ENCODE data around the gene TIMM10B. TPM values are rescaled to one million over a fixed set of nuclear protein-coding genes. Genes with fewer than 3 reads are reported as not detected.

The TIMM10B gene
- total RNA-seq, 1 donor from 2014 or later = 37.2 TPM

- Histone ChIP-seq H3K36me3 (no peaks in the 10 kb centered on the region), H2AFZ (replicated peaks) (no peak overlapping the region), H3K27me3 (no peaks in the 10 kb centered on the region), H3K9me3 (ENCODE audit: low read depth) (no peaks in the 10 kb centered on the region), H3K27ac (no peak overlapping the region), H3K4me1 (peaks cover 11% of the 10 kb centered on the region), H3K4me3 (peak overlapping the region; percentile 83), H3K9ac (peak overlapping the region; percentile 91), H3K79me2 (ENCODE audit: low read depth) (peaks cover 43% of the 10 kb centered on the region), H3F3A (ENCODE audit: low read depth) (no peaks in the 10 kb centered on the region), H4K20me1 (ENCODE audit: low read depth) (peaks cover 13% of the 10 kb centered on the region), H3K4me2 (peak overlapping the region; percentile 91)
- Mint-ChIP-seq H3K4me3 (peak overlapping the region; percentile 95), H3K27ac (no peak overlapping the region), H3K4me1 (peaks cover 29% of the 10 kb centered on the region), H3K27me3 (ENCODE audit: insufficient read depth, low read depth) (no peaks in the 10 kb centered on the region), H3K9me3 (no peaks in the 10 kb centered on the region), H3K36me3 (peaks cover 18% of the 10 kb centered on the region)
- TF ChIP-seq CTCF (IDR thresholded peaks at IDR 0.05) (no peak), EZH2 (IDR thresholded peaks at IDR 0.05) (no peak), EZH2phosphoT487 (IDR thresholded peaks at IDR 0.05) (no peak)
- no peak for DNase-seq (ENCODE audit: low spot score)
Observed at GRCh38 chr11:6482441-6482840, 1.1 kb downstream of the TIMM10B start.

- H3K9me3 Mint-ChIP-seq = no peaks in the 10 kb centered on the region
- H4K20me1 ChIP-seq (ENCODE audit: low read depth) = peaks cover 13% of the 10 kb centered on the region
- no peak overlapping the region for H3K4me2 ChIP-seq
- no peak overlapping the region for H3K27ac Mint-ChIP-seq
- H3K27me3 Mint-ChIP-seq (ENCODE audit: insufficient read depth, low read depth) = no peaks in the 10 kb centered on the region
- no peaks in the 10 kb centered on the region for H3K9me3 ChIP-seq (ENCODE audit: low read depth)
- H3K4me1 ChIP-seq = peaks cover 11% of the 10 kb centered on the region
- H3K4me3 Mint-ChIP-seq = peak overlapping the region; percentile 95
- H3K36me3 Mint-ChIP-seq = peaks cover 14% of the 10 kb centered on the region
- no peak overlapping the region for H3K4me3 ChIP-seq
- H3F3A ChIP-seq (ENCODE audit: low read depth) = no peaks in the 10 kb centered on the region
- TF ChIP-seq EZH2 (IDR thresholded peaks at IDR 0.05) (no peak), EZH2phosphoT487 (IDR thresholded peaks at IDR 0.05) (no peak), CTCF (IDR thresholded peaks at IDR 0.05) (no peak)
- peaks cover 43% of the 10 kb centered on the region for H3K79me2 ChIP-seq (ENCODE audit: low read depth)
- H3K27ac ChIP-seq = no peak overlapping the region
- peaks cover 29% of the 10 kb centered on the region for H3K4me1 Mint-ChIP-seq
- H3K9ac ChIP-seq = no peak overlapping the region
- no peak for DNase-seq (ENCODE audit: low spot score)
- no peaks in the 10 kb centered on the region for H3K36me3 ChIP-seq
- H3K27me3 ChIP-seq = no peaks in the 10 kb centered on the region
- no peak overlapping the region for H2AFZ ChIP-seq (replicated peaks)
Observed at GRCh38 chr11:6483015-6483414, 1.7 kb downstream of the TIMM10B start.

GRCh38 chr11:6485661-6486060, 4.4 kb downstream of the TIMM10B start:
- Histone ChIP-seq H3K4me2 (no peak overlapping the region), H3K79me2 (ENCODE audit: low read depth) (peaks cover 29% of the 10 kb centered on the region), H3K9ac (no peak overlapping the region), H3K4me3 (no peak overlapping the region), H2AFZ (replicated peaks) (no peak overlapping the region), H3K9me3 (ENCODE audit: low read depth) (no peaks in the 10 kb centered on the region), H3K27me3 (no peaks in the 10 kb centered on the region), H3K27ac (no peak overlapping the region), H3K36me3 (no peaks in the 10 kb centered on the region), H3K4me1 (peaks cover 5% of the 10 kb centered on the region), H3F3A (ENCODE audit: low read depth) (no peaks in the 10 kb centered on the region), H4K20me1 (ENCODE audit: low read depth) (peaks cover 13% of the 10 kb centered on the region)
- H3K36me3 Mint-ChIP-seq = peaks cover 8% of the 10 kb centered on the region
- H3K27ac Mint-ChIP-seq = no peak overlapping the region
- no peak overlapping the region for H3K4me3 Mint-ChIP-seq
- H3K9me3 Mint-ChIP-seq = no peaks in the 10 kb centered on the region
- no peaks in the 10 kb centered on the region for H3K27me3 Mint-ChIP-seq (ENCODE audit: insufficient read depth, low read depth)
- TF ChIP-seq EZH2phosphoT487 (IDR thresholded peaks at IDR 0.05) (no peak), CTCF (IDR thresholded peaks at IDR 0.05) (no peak), EZH2 (IDR thresholded peaks at IDR 0.05) (no peak)
- no peak for DNase-seq (ENCODE audit: low spot score)
- peaks cover 20% of the 10 kb centered on the region for H3K4me1 Mint-ChIP-seq
